HPDE6-E6E7 (cell line): ENCODE data around the gene FANCC.
A peak's percentile ranks its signal among the peaks of the same experiment; 100 is the strongest.

Source experiments
- DNase-seq: peaks from one replicate; pipeline ENCODE4 v3.0.0; 2011; ENCODE audit warnings: missing footprints; ENCODE audit errors: extremely low spot score

The FANCC gene

DNA sequence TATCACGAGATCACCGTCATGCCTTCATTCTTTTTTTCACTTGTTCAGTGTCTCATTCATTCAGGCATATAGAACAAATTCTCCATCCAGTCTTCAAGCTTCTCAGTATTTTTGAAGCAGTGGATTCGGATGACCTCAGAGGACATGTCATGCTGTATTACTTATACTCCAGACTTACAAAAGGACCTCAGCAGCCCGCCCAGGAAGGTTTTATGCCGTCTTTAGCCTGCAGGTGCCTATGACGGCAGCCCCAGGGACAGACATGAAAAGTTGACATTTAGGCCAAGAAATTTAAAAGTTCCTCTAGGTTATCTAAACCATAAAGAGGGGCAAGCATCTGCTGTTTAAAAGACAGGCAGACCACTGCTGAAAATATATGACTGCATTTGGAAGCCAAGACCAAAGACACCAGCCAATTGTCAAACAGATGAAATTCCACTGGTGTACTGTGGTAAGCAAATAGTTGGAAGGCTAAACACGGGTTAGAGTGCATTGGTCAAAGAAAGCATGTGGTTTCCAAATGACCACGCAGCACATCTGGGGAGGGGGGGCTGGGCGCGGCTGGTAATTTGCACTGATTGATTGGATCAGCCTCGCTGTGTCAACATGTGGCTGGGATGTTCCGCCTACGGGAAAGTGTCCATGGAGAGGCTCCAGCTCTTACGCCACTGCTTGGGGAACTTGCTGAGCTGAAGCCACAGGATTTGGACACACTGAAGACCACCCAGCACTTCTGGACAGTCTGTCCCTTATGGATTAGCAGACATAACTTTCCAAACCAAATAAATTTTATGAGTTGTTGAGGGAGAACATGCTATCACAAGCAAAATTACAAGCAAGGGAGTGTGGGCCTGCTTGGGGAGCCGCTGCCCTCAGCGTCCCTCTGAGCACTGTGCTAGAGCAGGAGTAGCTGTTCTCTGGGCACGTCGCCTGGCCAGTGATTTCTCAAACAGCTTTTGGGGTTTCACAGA, 173.6 kb downstream of the FANCC start:
- DNase-seq, result no peak

DNA sequence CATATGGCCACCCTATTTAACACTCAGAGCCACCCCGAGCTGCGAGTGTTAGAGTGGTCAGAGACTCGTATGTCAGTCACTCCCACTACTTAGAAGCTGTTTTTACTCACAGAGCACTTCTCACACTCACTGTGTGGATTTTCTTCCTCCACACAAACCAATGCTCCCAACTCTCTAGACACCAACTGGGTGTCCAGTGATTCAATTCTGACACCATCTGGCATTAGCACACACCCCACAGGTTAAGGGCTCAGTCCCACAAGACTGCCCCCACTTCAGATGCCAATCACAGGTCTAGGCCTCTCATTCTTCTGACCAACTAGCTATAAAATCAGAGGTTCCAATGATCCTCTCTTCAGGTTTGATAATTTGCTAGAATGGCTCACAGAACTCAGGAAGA, 174.8 kb downstream of the FANCC start:
- DNase-seq, result no peak

DNA sequence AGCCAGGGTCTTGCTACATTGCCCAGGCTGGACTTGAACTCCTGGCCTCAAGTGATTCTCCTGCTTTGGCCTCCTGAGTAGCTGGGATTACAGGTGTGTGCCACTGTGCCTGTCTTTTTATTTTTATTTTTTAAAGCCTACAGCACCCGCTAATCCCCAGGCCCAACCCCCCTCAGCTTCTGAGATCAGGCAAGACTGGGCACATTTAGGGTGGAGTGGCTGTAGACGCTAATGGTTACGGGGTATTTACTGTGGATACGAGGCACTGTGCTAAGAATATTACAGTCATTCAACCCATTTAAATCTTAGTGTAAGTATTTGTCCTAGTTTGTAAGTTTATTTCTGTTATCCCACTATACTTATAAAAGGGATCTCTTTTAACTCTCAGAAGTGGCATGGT, 175.2 kb downstream of the FANCC start:
- DNase-seq, result no peak

DNA sequence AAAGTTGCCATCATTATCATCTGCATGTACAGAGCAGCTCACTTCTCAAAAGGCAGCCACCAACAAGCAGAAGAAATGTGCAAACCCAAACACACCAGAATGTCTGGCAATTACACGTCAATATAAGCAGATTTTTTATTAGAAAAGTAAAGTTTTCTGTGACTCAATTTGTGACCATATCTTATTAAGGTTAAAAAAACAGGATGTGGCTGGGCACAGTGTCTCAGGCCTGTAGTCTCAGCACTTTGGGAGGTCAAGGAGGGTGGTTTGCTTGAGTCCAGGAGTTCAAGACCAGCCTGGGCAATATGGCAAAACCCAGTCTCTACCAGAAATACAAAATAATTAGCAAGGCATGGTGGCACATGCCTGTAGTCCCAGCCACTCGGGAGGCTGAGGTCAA, 176.7 kb downstream of the FANCC start:
- no peak for DNase-seq

DNA sequence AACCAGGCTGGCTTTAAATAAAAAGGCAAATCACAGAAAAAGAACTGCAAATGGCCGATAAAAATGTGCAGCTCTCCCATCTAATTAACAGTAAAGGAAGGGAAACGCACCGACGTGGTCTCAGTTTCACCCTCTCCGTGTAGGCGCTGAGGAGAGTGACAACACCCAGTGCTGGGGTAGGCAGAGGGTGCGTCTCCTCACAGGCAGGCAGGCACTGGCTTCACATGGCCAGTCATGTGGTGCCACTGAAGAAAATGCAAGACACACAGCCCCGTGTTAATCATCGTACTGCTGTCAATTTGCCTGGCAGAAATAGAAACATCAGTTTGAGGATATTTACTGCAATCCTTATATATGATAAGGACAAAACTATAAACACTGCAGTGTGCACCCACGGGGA, 178.4 kb downstream of the FANCC start:
- DNase-seq, result no peak

DNA sequence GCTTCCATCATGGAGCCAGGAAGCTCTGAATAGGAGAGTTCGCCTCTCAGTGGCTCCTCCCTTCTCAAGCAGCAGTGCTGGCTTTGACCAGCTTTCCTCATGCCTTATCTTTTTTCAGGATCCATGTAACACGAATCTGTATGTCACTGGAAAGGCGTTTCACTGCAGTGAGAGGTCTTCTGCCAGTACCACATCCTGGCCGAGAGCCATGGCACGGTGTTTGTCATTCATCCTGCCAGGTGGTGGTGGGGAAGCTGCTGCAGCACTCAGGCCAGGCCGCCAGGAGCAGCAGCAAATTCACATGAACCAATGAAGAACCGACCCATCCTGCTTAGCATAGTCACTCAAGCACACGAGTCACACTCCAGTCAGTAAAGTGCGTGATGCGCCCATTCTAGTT, 179.0 kb downstream of the FANCC start:
- no peak for DNase-seq

DNA sequence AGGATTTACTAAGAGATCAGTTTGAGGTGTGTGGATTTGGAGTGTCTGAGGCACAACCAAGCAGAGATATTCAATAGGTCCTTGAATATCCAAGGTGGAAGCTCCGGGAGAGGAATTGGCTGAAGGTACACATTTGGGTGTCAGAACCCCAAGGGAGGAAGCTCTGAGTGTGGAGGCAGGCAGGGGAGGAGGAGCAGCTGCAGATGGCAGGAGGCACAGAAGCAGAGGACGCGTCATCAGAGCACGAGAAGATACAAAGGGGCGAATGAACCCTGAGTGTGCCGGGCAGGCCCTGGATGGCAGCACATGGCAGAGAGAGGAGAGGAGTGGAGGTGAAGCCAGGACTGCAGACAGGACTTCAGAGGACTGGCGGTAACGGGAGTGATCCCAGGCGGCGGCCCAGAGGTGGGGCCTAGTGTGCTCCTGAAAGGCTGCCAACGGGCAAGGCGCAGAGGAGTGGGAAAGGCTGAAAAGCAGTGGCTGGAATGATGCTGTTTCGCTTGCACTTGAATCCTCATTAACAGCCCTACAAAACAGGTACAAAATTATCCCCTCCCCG, 179.8 kb downstream of the FANCC start:
- no peak for DNase-seq

DNA sequence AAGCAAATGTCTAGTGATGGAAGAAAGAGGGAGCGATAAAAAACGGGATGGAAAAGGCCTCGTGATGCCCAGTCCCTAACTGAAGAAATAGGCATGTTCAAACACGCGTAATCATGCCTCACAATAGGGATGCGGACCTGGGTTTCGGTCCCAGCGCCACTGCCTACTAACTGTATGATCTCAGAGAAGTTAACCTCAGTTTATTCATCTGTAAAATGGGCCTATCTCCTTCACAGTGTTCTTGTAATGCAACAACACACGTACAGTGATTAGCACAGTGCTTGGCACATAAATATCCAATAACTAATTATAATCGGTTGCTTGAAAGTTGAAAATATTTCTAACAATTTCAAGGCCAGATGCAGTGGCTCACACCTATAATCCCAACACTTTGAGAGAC, 181.8 kb downstream of the FANCC start:
- no peak for DNase-seq

DNA sequence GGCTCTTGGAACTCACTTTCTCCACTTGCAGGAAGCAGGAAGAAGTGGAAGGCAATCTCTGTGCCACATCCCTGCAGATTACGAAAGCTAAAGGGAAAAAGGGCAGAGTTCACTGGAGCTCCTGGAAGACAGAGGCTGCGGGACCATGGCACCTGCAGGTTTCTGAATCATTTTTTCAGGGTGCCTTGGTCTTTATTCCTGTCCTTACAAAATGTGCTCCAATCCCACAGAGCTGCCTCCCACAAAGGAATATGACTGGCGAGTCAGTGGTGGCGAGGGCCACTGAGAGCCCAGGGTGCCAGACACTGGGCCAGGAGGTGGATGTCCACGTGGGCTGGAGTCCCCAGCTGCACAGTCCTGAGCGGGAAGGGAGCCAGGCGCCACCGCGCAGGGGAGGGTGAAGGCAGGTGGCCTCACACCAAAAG, 183.0 kb downstream of the FANCC start:
- DNase-seq, result no peak

DNA sequence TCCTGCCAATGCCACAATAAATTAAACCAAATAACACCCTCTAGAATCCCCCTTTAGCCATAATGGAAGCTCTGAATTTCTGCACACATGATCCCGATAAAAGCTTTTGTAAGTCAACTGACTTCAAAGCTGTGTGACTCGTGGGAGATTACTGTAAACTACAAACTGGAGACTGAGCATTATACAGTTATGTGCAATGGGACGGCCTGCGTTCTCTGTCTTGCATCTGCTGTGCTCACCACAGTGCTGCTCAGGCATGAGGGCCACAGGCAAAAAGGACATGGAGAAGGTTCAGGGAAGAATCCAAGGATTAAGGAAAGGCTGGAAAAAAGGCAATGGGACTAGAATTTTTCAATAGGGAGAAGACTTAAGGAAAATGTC, 184.2 kb downstream of the FANCC start:
- DNase-seq, result no peak

DNA sequence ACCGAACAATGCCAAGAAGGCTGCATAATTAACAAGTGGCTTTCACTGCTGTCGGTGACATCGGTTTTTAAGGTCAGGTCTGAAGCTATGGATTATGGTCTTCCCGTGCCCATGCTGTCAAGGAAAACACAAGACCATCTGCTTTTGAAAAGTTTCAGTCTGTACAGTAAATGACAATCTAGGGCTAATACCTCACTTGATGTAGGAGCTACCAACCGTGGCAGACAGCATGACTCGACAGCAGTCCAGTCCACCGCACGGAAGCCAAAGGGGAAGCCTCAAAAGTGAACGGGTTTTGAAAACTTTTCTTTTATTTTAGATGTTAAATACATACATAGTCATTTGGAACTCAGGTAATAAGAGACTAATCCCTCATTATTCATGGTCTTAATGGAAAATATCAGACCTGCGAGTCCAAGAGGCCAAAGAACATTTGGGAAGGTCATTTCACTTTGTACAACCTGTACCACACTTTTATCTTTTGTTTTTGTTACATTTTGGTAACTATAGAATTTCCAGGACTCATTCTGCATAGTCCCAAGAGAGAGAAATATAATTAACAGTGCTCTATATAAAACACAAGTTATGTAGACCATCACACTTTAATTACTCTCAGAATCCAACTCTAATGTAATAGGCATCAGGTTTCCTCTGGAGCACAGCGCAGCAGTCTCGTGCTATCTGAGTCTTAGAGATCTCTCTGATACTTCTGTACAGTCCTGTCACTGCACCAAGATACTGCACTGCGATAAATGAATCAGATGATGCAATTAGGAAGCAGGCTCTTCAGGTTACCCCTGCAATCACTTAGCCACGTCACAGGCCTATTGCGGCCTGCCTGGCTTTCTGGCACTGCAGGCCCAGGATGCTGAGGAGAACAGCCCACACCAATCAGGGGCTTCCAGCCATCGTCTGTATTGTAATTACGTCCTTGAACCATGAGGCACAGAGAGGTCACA, 184.9 kb downstream of the FANCC start:
- no peak for DNase-seq

DNA sequence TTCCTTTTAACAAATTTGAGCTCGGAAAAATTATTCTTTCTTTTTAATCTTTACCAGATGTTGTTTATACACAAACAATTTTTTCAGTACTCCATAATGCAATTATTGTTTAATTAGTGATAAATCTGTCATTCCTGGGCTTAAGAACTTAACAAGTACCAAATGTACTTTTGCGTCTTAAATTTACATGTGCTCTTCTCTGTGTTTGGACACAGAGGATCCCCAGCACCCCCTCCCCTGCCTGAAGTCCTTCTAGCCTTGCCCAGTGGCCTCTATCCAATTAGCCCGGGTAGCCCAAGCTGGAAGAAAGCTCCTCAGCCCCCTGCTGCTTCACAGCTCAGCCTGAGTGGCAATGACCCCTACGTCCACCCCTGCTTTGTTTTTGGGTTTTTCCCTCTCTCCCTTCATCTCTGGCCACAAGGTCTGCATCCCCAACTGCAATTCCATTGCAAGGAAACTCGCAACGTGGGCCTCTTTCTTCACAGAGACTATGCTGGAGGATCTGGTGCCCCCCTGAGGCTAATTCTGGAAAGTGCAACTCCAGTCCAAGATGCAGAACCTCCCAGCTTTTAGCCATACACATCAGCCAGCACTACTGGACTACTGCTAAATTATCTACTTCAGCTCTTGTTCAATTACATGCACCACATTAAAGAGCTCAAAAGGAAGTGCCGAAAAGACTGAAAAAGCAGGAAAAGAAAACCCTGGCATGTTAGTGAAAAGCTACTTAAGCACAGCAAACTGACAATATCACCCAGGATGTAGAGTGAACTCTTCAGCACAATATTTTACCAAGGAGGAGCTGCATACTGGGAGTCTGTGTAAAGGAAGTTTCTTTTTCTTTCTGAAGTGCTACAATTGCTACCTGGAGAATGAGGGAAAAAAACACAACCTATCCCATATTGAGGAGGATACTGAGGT, 186.2 kb downstream of the FANCC start:
- DNase-seq, result peak; percentile 51

DNA sequence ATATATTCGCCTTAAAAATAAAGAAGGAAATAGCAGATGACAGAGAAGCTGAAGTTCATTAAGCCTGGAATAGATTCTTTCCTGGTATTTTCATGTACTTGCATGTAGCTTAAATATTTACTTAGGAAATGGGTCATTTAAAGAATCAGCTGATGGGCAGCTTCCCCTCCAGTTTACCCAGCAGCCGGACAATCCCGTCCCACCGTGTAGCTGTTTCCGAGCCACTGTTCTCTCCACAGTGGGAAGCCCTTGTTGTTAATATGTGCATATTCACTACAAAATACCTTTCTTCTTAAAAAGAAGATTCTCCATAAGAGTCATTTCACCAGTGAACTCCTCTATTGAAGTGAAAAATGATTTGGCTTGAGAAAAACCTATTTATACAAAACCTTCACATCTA, 187.0 kb downstream of the FANCC start:
- no peak for DNase-seq

DNA sequence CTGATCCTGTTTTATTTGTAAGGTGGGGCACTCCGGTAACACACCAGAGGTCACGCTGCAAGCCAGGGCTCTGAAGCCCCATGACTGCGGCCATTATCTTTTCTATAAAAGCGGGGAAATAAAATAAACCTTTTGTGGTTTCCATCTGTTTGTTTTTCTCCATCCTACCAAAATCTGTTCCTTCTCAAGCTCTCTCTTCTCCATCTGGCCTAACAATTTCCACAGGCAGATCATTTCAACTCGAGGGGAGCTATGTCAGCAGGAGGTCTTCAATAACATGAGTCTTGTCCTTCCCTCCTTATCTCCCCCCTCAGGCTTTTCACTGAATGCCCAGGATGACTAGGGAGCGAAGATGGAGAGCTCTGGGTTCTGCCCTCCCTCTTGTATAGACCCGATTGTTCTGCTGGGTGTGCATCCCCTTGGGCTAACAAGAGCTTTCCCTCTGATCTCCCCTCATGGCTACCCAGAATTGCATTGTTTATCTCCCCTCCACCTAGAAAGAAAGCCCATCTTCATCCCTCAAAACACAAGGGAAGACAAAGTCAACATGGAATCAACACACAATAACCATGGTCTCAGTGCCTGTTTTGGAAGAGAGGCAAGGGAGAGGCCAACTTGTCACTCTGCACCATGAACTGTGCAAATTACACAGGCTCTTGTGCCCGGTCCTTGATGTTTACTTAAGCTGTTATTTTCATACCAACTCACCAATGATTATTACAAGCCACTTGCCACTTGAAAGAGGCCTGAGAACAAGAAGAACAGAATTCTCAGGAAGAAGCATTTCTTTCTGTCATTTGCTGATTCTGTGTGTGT, 187.8 kb downstream of the FANCC start:
- no peak for DNase-seq

DNA sequence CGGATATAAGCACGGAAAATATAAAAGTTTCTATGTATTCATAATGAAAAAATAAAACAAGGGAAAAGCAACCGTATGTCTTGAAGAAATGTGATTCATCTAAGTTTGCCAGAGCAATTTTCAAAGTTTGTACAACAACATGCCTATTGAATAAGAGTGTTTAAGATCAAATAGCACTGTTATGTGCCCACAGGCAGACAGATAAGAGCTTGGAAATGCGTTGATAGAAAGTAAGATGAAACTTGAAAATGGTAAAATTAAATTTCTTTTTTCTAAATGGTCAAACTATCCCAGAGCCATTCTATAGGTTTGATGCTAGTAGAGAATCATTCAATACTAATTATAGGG, 189.4 kb downstream of the FANCC start:
- no peak for DNase-seq

DNA sequence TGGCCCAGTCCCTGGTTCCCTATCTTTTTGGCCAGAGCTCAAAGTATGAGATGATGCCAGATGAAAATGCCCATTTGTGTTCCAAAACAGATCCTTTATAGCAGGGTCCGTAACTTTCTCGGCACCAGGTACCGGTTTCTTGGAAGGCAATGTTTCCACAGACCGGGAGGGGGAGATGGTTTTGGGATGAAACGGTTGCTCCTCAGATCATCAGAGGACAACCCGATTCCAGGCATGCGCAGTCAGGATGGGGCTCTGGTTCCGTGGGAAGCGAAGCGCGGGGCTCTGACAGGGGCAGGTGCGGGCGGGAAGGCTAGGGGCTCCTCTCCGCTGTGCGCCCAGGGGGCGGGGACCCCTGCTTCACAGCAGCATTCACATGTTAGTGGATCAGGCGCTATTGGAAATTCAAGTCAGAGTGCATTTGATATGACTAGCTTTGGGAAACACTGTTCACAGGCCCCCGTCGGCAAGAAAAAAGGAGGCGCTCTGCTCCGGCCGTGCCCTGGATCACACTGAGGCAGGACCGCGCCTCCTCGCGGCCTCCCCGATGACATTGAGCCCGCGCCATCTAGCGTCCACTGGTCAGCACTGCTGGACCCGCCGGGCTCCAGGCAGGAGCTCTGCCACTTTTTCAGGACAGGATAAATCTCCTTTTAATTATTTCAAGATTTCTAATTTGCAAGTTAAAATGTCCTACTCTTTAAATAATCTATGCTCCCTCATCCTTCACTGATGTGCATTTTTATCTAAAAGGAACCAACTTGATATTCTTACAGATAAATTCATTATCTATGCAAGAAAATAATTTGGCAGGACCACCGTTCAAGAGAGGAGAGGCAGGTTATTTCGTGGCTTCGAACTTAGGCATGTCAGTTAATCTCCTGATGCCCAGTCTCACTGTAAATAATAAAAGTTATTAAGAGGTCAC, 190.0 kb downstream of the FANCC start:
- peak; percentile 82 for DNase-seq

DNA sequence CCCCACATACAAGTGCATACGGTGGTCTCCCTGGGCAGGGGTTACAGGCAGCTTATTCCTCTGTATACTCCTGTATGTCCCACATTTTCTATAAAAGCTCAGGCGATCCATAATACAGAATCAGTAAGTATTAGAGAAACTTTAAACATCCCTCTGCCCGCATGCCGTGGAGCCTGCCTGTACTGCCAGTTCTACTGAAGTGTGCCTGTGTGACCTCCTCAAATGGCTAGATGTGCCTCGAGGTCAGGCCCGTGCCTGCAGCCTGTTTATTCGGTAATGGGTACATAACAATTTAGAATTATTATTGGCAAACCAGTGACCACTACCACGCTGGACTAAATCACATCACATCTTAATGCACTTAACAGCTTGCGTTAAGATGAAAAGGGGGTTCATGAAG, 190.8 kb downstream of the FANCC start:
- no peak for DNase-seq

DNA sequence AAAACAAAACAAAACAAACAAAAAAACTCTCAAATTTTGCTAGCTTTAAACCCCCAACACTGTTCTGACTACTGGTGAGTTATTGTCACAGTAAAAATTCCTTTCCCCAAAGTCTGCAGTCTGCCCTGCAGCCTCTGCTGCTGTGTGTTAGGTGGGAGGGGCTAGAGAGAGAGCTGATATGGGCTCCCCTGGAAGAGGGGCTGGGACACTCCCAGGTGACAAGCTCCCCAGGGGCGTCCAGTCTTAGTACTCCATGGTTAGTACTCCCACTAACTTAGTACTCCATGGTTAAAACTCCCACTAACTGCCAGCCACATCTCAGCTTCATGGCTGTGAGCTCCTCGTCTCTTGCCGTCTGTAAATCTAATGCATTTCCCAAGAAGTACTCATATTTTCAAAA, 191.9 kb downstream of the FANCC start:
- DNase-seq, result no peak
